ENCODE measurements around the gene CGB7.
"Not testable (repeated sequence)": the region's sequence is repeated elsewhere in the genome, so short reads cannot be mapped to it uniquely, and the experiment has no call there.

CGB7 gene

DNA sequence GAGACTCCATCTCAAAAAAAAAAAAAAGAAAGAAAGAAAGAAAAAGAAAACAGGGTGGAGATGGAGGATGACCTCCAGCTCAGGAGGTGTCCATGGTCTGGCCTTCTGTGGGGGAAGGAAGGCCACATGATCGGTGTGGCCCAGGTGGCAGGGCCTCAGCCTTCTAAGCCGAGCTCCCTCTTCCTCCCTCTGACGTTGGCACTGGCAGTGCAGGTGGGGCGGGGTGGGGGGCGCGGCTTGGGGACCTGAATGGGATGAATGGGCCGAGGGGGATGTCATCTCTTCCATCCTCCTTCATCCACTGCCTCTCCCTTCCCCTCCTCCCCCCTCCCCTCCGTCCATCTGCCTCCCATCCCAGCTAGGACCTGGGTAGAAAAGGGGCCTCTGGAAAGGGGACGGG, 17.8 kb downstream of the CGB7 start:
- not testable (repeated sequence) for DNase-seq

DNA sequence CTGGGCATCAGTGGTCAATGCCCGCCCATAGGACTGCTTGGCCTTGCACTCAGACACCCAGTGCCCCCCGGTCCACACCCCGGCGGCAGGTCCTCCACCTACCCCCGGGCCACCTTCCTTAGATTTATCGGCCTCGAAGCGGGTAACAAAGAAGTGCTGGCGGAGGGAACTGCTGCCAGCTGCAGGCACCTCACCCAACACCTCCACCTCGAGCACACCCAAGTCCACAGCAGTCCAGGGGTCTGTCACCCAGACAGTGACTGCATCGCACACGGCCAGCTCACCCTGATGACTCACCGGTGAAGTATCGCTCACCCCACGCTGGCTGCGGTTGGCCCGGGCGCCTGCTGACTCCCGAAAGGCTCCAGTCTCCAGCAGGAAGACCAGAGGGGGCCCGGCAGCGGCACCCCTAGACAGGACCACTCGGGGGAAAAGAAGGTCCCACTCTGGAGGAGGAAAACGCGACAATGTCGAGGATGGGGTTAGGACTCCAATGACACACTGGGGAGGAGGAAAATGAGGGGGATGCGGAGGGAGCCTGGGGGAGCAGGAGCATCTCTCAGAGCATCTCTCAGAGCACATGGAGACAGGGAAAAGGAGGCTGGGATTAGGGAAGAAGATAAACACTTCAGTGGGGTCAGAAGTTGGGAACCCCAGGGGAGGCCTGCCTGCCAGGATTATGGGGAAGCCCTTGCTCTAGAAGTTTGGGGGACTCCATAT, 18.8 kb downstream of the CGB7 start:
- not testable (repeated sequence) for DNase-seq

DNA sequence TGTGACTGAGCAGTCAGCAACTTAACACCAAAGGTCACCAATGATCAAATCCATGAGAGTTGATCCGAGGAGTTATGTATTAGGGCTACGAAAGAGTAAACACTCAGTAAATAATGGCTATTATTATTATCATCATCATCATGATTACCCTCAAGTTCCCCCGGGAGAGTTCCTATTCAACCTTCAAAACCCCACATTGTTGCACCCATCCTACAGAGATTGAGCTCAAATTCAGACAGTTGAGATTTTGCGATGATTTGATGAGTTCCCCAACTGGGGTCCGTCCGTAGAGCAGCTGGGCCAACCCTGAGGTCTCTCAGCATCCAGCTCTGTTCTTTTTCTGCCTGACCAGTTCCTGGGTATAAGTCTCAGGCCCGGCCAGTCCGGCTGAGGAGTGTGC, 19.4 kb downstream of the CGB7 start:
- DNase-seq: not testable (repeated sequence)

DNA sequence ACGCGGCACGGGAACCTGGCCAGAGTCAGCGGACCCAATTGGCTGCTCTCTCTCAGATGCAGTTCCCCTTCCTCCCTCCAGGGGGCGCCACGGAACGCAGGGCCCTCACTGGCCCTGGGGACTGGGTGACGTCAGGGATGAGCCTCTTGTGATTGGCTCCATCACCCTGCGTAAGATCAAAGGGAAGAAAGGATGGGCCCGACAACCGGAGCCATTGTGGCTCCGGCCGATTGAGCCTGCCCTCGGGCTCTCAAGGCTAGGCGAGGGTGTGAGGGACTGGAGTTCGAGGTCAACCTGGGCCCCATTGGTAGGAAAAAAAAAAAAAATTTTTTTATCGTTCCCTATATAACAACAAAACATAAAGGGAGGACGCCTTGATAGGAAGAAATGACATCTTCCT, 20.7 kb downstream of the CGB7 start, which contains the start of gene CGB1:
TSS of gene CGB1 (minus strand) at position 81 of the 400 bp plus-strand sequence. CDS start 184 bp downstream, outside the sequence.
- not testable (repeated sequence) for DNase-seq

DNA sequence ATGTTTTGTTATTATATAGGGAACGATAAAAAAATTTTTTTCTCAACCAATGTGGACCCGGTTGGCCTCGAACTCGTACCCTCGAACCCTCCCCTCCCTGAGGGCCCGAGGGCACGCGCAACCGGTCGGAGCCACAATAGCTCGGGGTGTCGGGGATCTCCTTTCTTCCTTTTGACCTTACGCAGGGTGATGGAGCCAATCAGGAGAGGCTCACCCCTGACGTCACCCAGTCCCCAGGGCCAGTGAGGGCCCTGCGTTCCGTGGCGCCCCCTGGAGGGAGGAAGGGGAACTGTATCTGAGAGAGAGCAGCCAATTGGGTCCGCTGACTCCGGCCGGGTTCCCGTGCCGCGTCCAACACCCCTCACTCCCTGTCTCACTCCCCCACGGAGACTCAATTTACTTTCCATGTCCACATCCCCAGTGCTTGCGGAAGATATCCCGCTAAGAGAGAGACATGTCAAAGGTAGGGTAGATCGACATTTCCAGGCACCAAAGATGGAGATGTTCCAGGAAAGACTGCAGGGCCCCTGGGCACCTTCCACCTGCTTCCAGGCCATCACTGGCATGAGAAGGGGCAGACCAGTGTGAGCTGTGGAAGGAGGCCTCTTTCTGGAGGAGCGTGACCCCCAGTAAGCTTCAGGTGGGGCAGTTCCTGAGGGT, 25.8 kb downstream of the CGB7 start, which contains the start of gene CGB2:
TSS of gene CGB2 (plus strand) at position 249 of the 660 bp plus-strand sequence. CDS start at position 455, 206 bp downstream.
- peak; percentile 64 for DNase-seq

DNA sequence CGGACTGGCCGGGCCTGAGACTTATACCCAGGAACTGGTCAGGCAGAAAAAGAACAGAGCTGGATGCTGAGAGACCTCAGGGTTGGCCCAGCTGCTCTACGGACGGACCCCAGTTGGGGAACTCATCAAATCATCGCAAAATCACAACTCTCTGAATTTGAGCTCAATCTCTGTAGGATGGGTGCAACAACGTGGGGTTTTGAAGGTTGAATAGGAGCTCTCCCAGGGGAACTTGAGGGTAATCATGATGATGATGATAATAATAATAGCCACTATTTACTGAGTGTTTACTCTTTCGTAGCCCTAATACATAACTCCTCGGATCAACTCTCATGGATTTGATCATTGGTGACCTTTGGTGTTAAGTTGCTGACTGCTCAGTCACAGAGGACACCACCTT, 27.2 kb downstream of the CGB7 start:
- DNase-seq: not testable (repeated sequence)

DNA sequence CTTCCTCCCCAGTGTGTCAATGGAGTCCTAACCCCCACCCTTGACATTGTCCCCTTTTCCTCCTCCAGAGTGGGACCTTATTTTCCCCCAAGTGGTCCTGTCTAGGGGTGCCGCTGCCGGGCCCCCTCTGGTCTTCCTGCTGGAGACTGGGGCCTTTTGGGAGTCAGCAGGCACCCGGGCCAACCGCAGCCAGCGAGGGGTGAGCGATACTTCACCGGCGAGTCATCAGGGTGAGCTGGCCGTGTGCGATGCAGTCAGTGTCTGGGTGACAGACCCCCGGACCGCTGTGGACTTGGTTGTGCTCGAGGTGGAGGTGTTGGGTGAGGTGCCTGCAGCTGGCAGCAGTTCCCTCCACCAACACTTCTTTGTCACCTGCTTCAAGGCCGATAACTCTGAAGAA, 27.8 kb downstream of the CGB7 start:
- DNase-seq: not testable (repeated sequence)

DNA sequence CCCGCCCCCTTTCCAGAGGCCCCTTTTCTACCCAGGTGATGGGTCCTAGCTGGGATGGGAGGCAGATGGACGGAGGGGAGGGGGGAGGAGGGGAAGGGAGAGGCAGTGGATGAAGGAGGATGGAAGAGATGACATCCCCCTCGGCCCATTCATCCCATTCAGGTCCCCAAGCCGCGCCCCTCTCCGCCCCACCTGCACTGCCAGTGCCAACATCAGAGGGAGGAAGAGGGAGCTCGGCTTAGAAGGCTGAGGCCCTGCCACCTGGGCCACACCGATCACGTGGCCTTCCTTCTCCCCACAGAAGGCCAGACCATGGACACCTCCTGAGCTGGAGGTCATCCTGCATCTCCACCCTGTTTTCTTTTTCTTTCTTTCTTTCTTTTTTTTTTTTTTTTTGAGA, 28.9 kb downstream of the CGB7 start:
- not testable (repeated sequence) for DNase-seq

DNA sequence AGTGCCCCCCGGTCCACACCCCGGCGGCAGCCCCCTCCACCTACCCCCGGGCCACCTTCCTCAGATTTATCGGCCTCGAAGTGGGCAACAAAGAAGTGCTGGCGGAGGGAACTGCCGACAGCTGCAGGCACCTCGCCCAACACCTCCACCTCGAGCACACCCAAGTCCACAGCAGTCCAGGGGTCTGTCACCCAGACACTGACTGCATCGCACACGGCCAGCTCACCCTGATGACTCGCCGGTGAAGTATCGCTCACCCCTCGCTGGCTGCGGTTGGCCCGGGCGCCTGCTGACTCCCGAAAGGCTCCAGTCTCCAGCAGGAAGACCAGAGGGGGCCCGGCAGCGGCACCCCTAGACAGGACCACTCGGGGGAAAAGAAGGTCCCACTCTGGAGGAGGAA, 31.9 kb downstream of the CGB7 start:
- not testable (repeated sequence) for DNase-seq

DNA sequence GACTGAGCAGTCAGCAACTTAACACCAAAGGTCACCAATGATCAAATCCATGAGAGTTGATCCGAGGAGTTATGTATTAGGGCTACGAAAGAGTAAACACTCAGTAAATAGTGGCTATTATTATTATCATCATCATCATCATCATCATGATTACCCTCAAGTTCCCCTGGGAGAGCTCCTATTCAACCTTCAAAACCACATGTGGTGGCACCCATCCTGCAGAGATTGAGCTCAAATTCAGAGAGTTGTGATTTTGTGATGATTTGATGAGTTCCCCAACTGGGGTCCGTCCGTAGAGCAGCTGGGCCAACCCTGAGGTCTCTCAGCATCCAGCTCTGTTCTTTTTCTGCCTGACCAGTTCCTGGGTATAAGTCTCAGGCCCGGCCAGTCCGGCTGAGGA, 32.5 kb downstream of the CGB7 start:
- not testable (repeated sequence) for DNase-seq

DNA sequence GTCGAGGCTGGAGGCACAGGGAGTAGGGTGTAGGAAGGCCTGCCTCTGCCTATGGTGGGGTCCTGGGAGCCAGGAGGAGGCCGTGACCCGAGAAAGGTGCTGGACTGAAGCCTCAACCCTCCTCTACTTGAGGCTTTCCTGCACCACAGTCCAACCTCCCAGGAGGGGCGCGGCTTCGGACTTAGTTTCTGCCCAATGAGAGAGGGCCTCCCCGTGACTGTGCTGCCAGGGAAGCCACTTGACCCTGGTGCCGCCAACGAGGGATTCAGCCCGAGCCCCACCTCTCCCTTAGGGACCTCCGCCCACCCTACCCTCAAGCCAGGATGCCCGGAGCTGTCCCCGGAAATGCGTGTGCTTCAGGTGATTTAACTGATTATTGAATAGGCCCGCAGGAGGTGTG, 33.3 kb downstream of the CGB7 start, which contains the start of gene CGB3:
TSS of gene CGB3 (minus strand) at position 101 of the 400 bp plus-strand sequence. CDS start 362 bp downstream, outside the sequence.
- not testable (repeated sequence) for DNase-seq

DNA sequence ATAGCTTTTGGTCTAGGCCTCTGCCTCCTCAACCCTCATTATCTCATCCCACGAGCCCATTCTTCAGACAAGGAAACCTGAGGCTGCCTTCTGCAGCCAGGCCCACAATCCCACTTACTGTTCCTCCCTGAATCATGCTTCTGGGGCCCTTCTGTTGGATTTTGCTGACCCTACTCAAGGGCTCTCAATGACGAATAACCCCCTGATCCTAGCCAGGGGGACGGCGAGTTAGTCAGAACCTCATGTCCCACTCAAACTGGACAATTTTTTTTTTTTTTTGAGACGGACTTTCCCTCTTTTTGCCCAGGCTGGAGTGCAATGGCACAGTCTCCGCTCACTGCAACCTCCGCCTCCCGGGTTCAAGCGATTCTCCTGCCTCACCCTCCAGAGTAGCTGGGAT, 35.4 kb downstream of the CGB7 start:
- DNase-seq: no peak

DNA sequence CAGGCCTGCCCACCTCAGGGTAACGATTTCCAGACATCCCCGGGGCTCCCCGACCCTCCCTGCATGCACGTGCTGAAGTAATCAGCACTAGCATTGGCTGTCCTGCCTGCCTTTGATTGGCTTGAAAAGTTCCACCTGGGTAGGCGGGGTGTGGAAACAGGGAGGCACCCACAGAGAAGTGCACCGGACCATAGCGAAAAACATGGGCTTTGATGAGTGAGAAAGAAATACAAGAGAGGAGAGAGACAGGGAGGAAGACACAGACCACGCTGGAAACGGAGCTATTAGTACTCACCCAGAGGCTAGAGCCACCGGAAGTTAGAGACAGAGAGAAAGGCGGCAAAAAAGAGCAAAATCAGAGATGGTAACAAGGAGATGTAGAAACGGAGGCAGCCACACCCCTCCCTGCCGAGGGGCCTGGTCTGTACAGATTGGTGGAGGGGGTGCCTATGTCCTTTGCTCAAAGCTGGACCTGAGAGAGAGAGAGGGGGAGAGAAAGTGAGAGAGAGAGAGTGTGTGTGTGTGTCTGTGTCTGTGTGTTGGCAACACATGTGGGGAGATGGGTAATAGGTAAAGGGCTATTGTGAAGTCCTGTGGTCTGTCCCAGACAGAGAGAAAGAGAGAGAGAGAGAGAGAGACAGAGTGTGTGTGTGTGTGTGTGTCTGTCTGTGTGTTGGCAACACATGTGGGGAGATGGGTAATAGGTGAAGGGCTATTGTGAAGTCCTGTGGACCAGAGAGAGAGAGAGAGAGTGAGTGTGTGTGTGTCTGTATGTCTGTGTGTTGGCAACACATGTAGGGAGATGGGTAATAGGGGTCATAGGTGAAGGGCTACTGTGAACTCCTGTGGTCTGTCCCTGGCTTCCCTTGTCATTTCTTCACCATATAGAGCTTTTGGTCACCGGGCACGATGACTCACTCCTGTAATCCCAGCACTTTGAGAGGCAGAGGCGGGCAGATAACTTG, 36.3 kb downstream of the CGB7 start:
- DNase-seq: no peak

DNA sequence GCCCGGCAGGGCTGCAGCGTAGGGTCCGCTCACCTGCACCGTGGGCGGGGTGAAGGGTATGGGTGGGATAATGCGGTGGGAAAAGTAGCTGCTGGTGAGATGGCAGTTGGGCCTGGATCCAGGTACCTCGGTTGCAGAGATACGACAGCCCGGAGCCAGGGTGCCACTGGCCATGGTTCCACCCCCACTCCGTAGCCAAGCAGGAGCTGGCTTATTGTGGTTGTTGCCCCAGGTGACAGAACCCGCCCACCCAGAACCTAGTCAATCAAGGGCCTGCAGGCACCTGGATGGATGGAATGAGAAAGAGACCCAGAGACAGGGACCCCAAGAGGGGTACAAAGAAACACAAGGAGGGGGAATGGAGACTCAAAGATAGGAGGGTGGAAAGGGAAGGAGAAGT, 37.2 kb downstream of the CGB7 start:
- no peak for DNase-seq

DNA sequence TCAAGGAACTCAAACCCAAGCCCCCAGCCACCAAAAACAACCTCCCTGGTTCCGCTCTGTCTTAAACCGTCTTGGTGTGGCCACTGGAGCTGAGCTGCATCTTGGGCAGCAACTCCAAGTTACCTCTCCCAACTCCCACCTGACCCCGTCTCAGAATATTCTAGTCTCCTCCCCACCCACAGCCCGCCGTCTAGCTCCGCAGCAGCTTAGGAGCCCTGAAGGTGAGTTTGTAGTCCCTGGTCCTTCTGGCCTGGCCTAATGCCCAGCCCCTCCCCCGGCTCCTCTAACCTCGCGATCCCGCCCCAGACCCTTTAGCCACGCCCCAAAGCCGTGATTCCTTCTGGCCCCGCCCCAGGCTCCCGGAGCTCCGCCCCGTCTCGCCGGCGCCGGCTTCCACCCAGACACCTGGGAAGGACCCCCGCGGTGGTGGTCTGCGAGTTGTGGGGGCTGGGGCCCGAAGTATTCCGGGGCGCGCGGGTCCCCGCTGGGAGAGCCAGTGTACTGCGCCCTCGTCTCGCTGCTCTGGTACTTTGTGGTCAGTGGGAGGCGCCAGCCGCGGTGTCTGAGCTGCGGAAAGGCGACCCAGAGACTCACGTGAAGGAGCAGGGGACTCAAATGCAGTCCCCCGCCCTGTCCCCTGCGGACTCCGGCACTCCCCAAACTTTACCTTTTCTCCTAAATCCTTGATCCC, 38.2 kb downstream of the CGB7 start:
- DNase-seq: peak; percentile 65

DNA sequence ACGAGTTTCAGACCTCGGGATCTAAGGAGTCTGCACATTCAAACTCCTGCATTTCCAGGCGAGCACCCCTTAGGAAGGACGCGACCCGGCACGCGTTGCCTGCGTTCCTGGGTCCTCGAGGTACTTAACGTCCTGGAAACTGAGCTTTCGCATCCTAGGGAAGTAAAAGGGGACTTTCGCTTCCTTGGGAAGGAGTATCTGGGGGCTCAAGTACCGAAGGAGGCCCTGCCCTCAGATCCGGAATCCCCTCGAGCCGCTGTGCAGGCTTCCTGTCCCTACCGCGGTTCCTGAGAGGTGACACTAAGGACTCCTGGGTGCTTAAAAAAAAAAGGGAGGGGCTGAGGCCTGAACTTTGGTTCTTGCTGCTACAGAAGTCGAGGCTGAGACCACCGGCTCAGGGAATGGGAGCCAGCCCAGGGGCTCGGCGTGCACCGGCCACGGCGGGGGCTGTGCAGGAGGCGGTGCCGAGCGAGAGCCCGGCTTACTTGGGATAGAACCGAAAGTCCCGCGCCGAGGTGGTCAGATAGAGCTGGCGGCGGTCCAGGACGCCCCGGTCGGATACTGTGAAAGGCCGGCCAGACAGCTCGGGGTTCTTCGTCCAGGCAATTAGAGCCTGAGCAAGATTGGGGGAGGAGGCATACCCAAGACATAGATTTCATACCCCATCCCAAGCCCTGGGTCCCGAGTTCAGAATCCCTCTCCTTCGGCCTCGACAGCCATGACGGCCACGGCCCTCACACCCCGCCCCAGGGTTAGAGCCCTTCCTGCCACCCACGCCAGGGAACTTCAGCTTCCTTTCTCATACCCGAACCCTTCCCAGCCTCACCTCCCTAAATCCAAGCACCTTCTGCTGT, 38.9 kb downstream of the CGB7 start:
- not testable (repeated sequence) for DNase-seq

DNA sequence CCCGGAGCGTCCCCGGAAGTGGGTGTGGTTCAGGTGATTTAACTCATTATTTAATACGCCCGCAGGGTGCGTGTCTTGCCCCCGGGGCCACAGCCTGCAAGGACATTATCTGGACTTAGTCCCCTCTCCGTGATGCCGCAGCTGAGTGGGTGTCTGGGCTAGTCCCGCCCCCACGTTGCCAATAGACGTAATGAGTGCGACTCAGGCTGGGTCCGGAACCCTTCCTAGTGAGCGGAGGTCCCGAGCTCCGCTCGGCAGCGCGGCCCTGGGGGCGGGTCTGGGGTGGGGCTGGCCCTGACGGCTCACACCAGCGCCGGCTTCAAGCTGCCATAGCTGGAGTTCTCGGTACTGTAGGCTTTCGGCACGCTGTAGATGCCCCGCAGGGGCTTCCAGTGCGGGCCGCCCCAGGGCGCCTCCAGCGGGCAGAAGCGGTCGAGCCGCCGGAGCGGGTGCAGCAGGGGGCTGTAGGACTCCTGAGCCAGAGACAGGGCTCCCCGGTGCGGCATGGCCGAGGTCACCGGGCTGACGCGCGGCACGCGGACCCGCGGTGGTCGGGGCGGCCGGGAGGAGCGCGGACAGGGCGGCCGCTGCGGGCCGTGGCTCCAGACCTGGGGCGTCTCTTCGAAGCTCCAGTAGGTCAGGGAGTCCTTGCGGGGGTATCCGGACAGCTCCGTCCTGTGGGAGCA, 39.7 kb downstream of the CGB7 start:
- peak; percentile 36 for DNase-seq

DNA sequence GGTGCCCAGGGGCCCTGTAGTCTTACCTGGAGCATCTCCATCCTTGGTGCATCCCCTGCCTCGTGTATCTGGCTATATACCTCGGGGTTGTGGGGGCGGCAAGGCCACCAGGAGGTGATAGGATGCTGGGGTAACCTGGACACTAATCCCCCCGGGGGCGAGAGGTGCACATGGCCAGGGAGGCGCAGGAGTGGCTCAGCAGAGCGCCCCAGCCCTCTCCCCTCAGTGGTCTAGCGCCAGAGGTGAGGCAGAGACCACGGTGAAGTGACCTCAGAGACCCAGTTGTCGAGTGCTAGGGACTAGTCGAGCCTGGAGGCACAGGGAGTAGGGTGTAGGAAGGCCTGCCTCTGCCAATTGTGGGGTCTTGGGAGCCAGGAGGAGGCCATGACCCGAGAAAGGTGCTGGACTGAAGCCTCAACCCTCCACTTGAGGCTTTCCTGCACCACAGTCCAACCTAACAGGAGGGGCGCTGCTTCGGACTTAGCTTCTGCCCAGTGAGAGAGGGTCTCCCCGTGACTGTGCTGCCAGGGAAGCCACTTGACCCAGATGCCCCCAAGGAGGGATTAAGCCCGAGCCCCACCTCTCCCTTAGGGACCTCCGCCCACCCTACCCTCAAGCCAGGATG, 40.4 kb downstream of the CGB7 start, which contains the start of gene LHB:
TSS of gene LHB (minus strand) at position 51 of the 625 bp plus-strand sequence. CDS start at position 41, 10 bp downstream.
- DNase-seq: no peak

DNA sequence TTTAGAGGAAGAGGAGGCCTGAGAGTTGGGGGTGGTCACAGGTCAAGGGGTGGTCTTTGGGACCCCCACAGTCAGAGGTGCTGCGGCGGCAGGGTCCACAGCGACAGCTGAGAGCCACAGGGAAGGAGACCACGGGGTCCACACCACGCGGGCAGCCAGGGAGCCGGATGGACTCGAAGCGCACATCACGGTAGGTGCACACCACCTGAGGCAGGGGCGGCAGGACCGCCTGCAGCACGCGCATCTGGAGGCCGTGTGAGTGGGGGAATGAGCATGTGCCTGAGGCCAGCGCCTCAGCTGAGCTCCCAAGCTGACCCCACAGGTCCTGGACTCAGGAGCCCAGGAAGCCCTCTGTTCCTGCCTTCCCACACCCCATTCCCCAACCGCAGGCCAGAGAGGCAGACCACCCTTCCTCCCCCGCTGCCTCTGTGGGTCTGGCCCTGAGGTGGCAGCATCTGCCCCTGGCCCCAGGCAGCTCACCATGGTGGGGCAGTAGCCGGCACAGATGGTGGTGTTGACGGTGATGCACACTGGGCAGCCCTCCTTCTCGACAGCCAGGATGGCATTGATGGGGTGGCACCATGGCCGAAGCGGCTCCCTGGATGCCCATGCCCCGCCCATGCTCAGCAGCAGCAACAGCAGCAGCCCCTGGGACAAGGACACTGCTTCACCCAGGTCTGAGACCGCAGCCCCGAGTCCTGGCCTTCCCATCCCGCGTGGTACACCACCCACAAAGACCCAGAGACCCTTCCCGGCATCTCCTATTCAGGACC, 41.3 kb downstream of the CGB7 start:
- no peak for DNase-seq

All from NCI-H1105 (cell line).